IMR-90 (cell line): Measurements from ENCODE around the gene MPRIP. TPM values are rescaled to one million over a fixed set of nuclear protein-coding genes. Genes with fewer than 3 reads are reported as not detected.
"Not testable (repeated sequence)": the region's sequence is repeated elsewhere in the genome, so short reads cannot be mapped to it uniquely, and the experiment has no call there.

ENCODE experiments used
- ATAC-seq: fragments of 200-7000 bp; cut with Tn5 transposase; 2 replicates; pipeline ENCODE4 v1.9.1; 2020; ENCODE audit warnings: low read depth, mild to moderate bottlenecking, moderate library complexity
- BruUV-seq: library from RNA; stranded (reverse); fragments of 400-500 nt; replicated peaks from 2 replicates; lab custom pipeline; 2021; lab: Mats Ljungman, UMichigan
- CTCF ChIA-PET: fragments of 300-600 bp; formaldehyde crosslinking; extraction: SDS; loops from one replicate; lab custom pipeline; 2021; ENCODE audit warnings: antibody characterized with exemption; lab: Yijun Ruan, JAX
- POLR2A ChIA-PET: fragments of 300-600 bp; sonication (Branson Sonifier 250); formaldehyde crosslinking; loops from one replicate; lab custom pipeline; 2022; ENCODE audit warnings: antibody characterized with exemption; ENCODE audit not compliant: unreplicated experiment; lab: Charles Lee
- DNase-seq: peaks from one replicate; pipeline ENCODE4 v3.0.0; 2013
- H2AFZ ChIP-seq: replicated peaks from 2 replicates; pipeline ENCODE3; 2013; ENCODE audit warnings: low read length, mild to moderate bottlenecking; ENCODE audit not compliant: poor library complexity
- H2AK5ac ChIP-seq: 2 replicates; pipeline ENCODE4 v1.6.1; 2013; ENCODE audit warnings: low read depth, low read length, inconsistent platforms
- H2AK9ac ChIP-seq: replicated peaks from 2 replicates; pipeline ENCODE3; 2013; ENCODE audit warnings: mild to moderate bottlenecking, low read depth, low read length, moderate library complexity; ENCODE audit not compliant: poor library complexity
- H2BK120ac ChIP-seq: 2 replicates; pipeline ENCODE4 v1.6.1; 2013; ENCODE audit warnings: low read depth, low read length, inconsistent platforms
- H2BK15ac ChIP-seq: 3 replicates; pipeline ENCODE4 v1.6.1; 2013; ENCODE audit warnings: low read depth, low read length, inconsistent platforms
- H2BK20ac ChIP-seq: 2 replicates; pipeline ENCODE4 v1.6.1; 2013; ENCODE audit warnings: low read depth, mild to moderate bottlenecking, inconsistent platforms, low read length, moderate library complexity
- H2BK5ac ChIP-seq: 2 replicates; pipeline ENCODE4 v1.6.1; 2013; ENCODE audit warnings: mild to moderate bottlenecking, low read depth, low read length, inconsistent platforms; ENCODE audit not compliant: poor library complexity, severe bottlenecking
- H3K14ac ChIP-seq: replicated peaks from 2 replicates; pipeline ENCODE4 v1.6.1; 2013; ENCODE audit warnings: low read depth, low read length, inconsistent platforms
- H3K18ac ChIP-seq: 2 replicates; pipeline ENCODE4 v1.6.1; 2013; ENCODE audit warnings: low read depth, low read length, control low read depth
- H3K23ac ChIP-seq: 2 replicates; pipeline ENCODE4 v1.6.1; 2013; ENCODE audit warnings: low read depth, low read length, inconsistent platforms
- H3K27ac ChIP-seq: 2 replicates; pipeline ENCODE4 v1.5.1; 2013; ENCODE audit warnings: mild to moderate bottlenecking, control low read depth, low read length; ENCODE audit not compliant: insufficient read depth
- H3K27me3 ChIP-seq: 2 replicates; pipeline ENCODE4 v1.6.1; 2013; ENCODE audit warnings: low read length; ENCODE audit not compliant: control insufficient read depth, insufficient read depth
- H3K36me3 ChIP-seq: 2 replicates; pipeline ENCODE4 v1.6.1; 2013; ENCODE audit warnings: low read length, mixed read lengths; ENCODE audit not compliant: control insufficient read depth, insufficient read depth
- H3K4ac ChIP-seq: 2 replicates; pipeline ENCODE4 v1.6.1; 2013; ENCODE audit warnings: low read depth, low read length, inconsistent platforms
- H3K4me1 ChIP-seq: 2 replicates; pipeline ENCODE4 v1.6.1; 2013; ENCODE audit warnings: low read length, mixed read lengths; ENCODE audit not compliant: control insufficient read depth, insufficient read depth
- H3K4me2 ChIP-seq: 2 replicates; pipeline ENCODE4 v1.6.1; 2013; ENCODE audit warnings: low read depth, mild to moderate bottlenecking, control low read depth, low read length, moderate library complexity
- H3K4me3 ChIP-seq: 2 replicates; pipeline ENCODE4 v1.5.1; 2013; ENCODE audit warnings: low read depth, mild to moderate bottlenecking, control low read depth, low read length, moderate library complexity; ENCODE audit not compliant: insufficient read depth
- H3K56ac ChIP-seq: 2 replicates; pipeline ENCODE4 v1.6.1; 2013; ENCODE audit warnings: low read length, inconsistent platforms; ENCODE audit not compliant: insufficient read depth; ENCODE audit errors: extremely low read depth
- H3K79me1 ChIP-seq, 2 experiments: 2 replicates each; pipeline ENCODE4 v1.6.1; 2013; ENCODE audit warnings: low read length in 2 of 2, inconsistent platforms in 1 of 2, low read depth in 1 of 2
- H3K9ac ChIP-seq: 2 replicates; pipeline ENCODE4 v1.6.1; 2013; ENCODE audit warnings: low read depth, low read length, control low read depth
- H3K9me1 ChIP-seq: 2 replicates; pipeline ENCODE4 v1.6.1; 2013; ENCODE audit warnings: low read length, inconsistent platforms; ENCODE audit not compliant: insufficient read depth
- H3K9me3 ChIP-seq: 2 replicates; pipeline ENCODE4 v1.6.1; 2013; ENCODE audit warnings: low read length; ENCODE audit not compliant: control insufficient read depth, insufficient read depth
- H4K20me1 ChIP-seq: 2 replicates; pipeline ENCODE4 v1.6.1; 2013; ENCODE audit warnings: low read length, inconsistent platforms; ENCODE audit not compliant: insufficient read depth
- H4K5ac ChIP-seq: 2 replicates; pipeline ENCODE4 v1.6.1; 2013; ENCODE audit warnings: mild to moderate bottlenecking, low read depth, low read length, control low read depth
- H4K8ac ChIP-seq, 2 experiments: 2 replicates each; pipeline ENCODE4 v1.6.1; 2013; ENCODE audit warnings: low read depth in 2 of 2, low read length in 2 of 2, control low read depth in 1 of 2, inconsistent platforms in 1 of 2
- H4K91ac ChIP-seq: 2 replicates; pipeline ENCODE4 v1.6.1; 2013; ENCODE audit warnings: low read depth, low read length, inconsistent platforms; ENCODE audit not compliant: insufficient read depth
- CEBPB ChIP-seq: IDR thresholded peaks from 2 replicates; pipeline ENCODE4 v1.6.1; 2012; ENCODE audit warnings: low read depth, low read length, improper control_type of control experiment
- WGBS, 2 experiments: methylation state at CpG; one replicate each; pipeline versions ENCODE4 v1.1.5 to v1.1.7; 2013; ENCODE audit warnings: missing lambda C conversion rate in 2 of 2; ENCODE audit not compliant: insufficient read length in 1 of 2; ENCODE audit errors: extremely low coverage in 2 of 2; 5-methylcytosine and 5-hydroxymethylcytosine counted together
- dilution Hi-C: fragments of 300-500 bp; cut with HindIII; formaldehyde crosslinking; loops from one replicate; pipeline ENCODE4 v1.14.3; 2018; ENCODE audit warnings: low sequenced_read_pairs; ENCODE audit not compliant: unreplicated experiment
- in situ Hi-C: fragments of 300-500 bp; cut with MboI; formaldehyde crosslinking; loops from 3 replicates; pipeline ENCODE4 v1.14.3; 2019; ENCODE audit warnings: low sequenced_read_pairs, inconsistent platforms, mixed read lengths
- intact Hi-C: fragments of 100-400 bp; cut with micrococcal nuclease; formaldehyde crosslinking; loops from 2 replicates; pipeline ENCODE4 v1.10.0; 2022
- polyA plus RNA-seq, 3 experiments: library from polyadenylated mRNA; depleted of rRNA; stranded (reverse); fragments of >200 nt; gene quantifications; 2 replicates each; pipeline ENCODE4 v1.2.3, GENCODE V29; 2012; ENCODE audit warnings: low replicate concordance in 1 of 3
- total RNA-seq: library from RNA; depleted of rRNA; stranded (reverse); fragments of >200 nt; gene quantifications from 2 replicates; pipeline ENCODE4 v1.2.3, GENCODE V29; 2012

The MPRIP gene
- total and polyA plus RNA-seq, 2 of the 4 experiments (the other 2 are of a cell fraction), result 111 to 149 TPM

GRCh38 chr17:17011043-17011907 is 31.0 kb upstream of the MPRIP start:
- H3K4me2 ChIP-seq, H3K9me1 ChIP-seq, H3K9ac ChIP-seq, POLR2A ChIA-PET, H2AFZ ChIP-seq, intact Hi-C loops, H2AK9ac ChIP-seq, H3K56ac ChIP-seq, H2AK5ac ChIP-seq, dilution Hi-C loops, H2BK120ac ChIP-seq, H3K27me3 ChIP-seq, H4K91ac ChIP-seq, H4K20me1 ChIP-seq, H4K8ac ChIP-seq, H3K9me3 ChIP-seq, H3K4me1 ChIP-seq, H3K14ac ChIP-seq, H3K4me3 ChIP-seq, CTCF ChIA-PET, H2BK15ac ChIP-seq, H3K4ac ChIP-seq, H2BK5ac ChIP-seq, H4K5ac ChIP-seq, H3K23ac ChIP-seq, H3K27ac ChIP-seq, BruUV-seq, H2BK20ac ChIP-seq, H3K18ac ChIP-seq, H3K36me3 ChIP-seq, H3K79me1 ChIP-seq: not testable (repeated sequence)
- peak; percentile 76 for ATAC-seq
- in situ Hi-C loops, result loop anchor here (25.0 kb wide), 1 partner anchor 626 kb away; no protein-coding TSS in a partner anchor
- DNase-seq, result peak; percentile 82
- peak; percentile 65 for TF ChIP-seq CEBPB
- no CpG with 5 or more reads among the region's 12 CpGs for WGBS, 2 experiments

GRCh38 chr17:17013828-17014747 is 28.2 kb upstream of the MPRIP start:
- H3K18ac ChIP-seq, BruUV-seq, H2BK120ac ChIP-seq, H4K8ac ChIP-seq, H4K5ac ChIP-seq, H3K56ac ChIP-seq, H2BK15ac ChIP-seq, H3K4me2 ChIP-seq, H2AK5ac ChIP-seq, H3K36me3 ChIP-seq, intact Hi-C loops, H2BK20ac ChIP-seq, ATAC-seq, H3K14ac ChIP-seq, H2AK9ac ChIP-seq, POLR2A ChIA-PET, H3K4me1 ChIP-seq, H3K27ac ChIP-seq, H4K91ac ChIP-seq, H3K9ac ChIP-seq, H3K9me1 ChIP-seq, H3K4me3 ChIP-seq, H3K9me3 ChIP-seq, CTCF ChIA-PET, H3K27me3 ChIP-seq, H2BK5ac ChIP-seq, H3K23ac ChIP-seq, H3K79me1 ChIP-seq, H3K4ac ChIP-seq, H2AFZ ChIP-seq, DNase-seq, H4K20me1 ChIP-seq, dilution Hi-C loops: not testable (repeated sequence)
- 88% methylated on average over 8 of the region's 14 CpGs; no CpG with 5 or more reads in 1 of the 2 experiments for WGBS, 2 experiments
- in situ Hi-C loops, result loop anchor here (25.0 kb wide), 1 partner anchor 623 kb away; no protein-coding TSS in a partner anchor
